BE2C (cell line): ENCODE measurements around the gene RPS6KA2.

Experiments used
- DNase-seq: peaks from one replicate; pipeline ENCODE4 v3.0.0-alpha.2; 2020
- H3K27me3 ChIP-seq: fragments of 250-450 bp; sonication (Bioruptor Pico); 2 replicates; pipeline ENCODE4 v1.5.1; 2020; ENCODE audit warnings: mild to moderate bottlenecking
- H3K36me3 ChIP-seq: fragments of 250-450 bp; sonication (Bioruptor Pico); 2 replicates; pipeline ENCODE4 v1.5.1; 2020; ENCODE audit warnings: mild to moderate bottlenecking
- H3K4me1 ChIP-seq: fragments of 250-450 bp; sonication (Bioruptor Pico); 2 replicates; pipeline ENCODE4 v1.5.1; 2020
- H3K4me3 ChIP-seq: 2 replicates; pipeline ENCODE4 v1.5.1; 2011; ENCODE audit warnings: low read depth, low read length
- H3K9me3 ChIP-seq: fragments of 250-450 bp; sonication (Bioruptor Pico); 2 replicates; pipeline ENCODE4 v1.5.1; 2020
- CTCF ChIP-seq: IDR thresholded peaks from 2 replicates; pipeline ENCODE4 v1.5.1; 2012; ENCODE audit warnings: mild to moderate bottlenecking, low read depth, low read length

The RPS6KA2 gene

GRCh38 chr6:166663568-166663967, 36.5 kb upstream of the RPS6KA2 start:
- Histone ChIP-seq H3K27me3 (no peaks in the 10 kb centered on the region), H3K9me3 (no peaks in the 10 kb centered on the region), H3K36me3 (no peaks in the 10 kb centered on the region), H3K4me3 (no peak overlapping the region), H3K4me1 (peaks cover 8% of the 10 kb centered on the region; the same call in 1 of the 2 replicates)
- DNase-seq: no peak
- no peak for TF ChIP-seq CTCF

GRCh38 chr6:166662690-166663089, 35.6 kb upstream of the RPS6KA2 start:
- TF ChIP-seq CTCF: no peak

GRCh38 chr6:166661327-166662085, 34.5 kb upstream of the RPS6KA2 start:
- Histone ChIP-seq H3K36me3 (no peaks in the 10 kb centered on the region), H3K4me3 (no peak overlapping the region), H3K9me3 (no peaks in the 10 kb centered on the region), H3K4me1 (peaks cover 8% of the 10 kb centered on the region; the same call in 1 of the 2 replicates), H3K27me3 (no peaks in the 10 kb centered on the region)
- no peak for TF ChIP-seq CTCF
- no peak for DNase-seq

More at GRCh38 chr6:166662690-166663089, 35.6 kb upstream of the RPS6KA2 start:
- H3K9me3 ChIP-seq: no peaks in the 10 kb centered on the region
- no peaks in the 10 kb centered on the region for H3K36me3 ChIP-seq
- DNase-seq: no peak
- H3K4me1 ChIP-seq: peaks cover 8% of the 10 kb centered on the region; the same call in 1 of the 2 replicates
- no peak overlapping the region for H3K4me3 ChIP-seq
- no peaks in the 10 kb centered on the region for H3K27me3 ChIP-seq

GRCh38 chr6:166660157-166660688, 33.2 kb upstream of the RPS6KA2 start:
- no peak for TF ChIP-seq CTCF
- peaks cover 15% of the 10 kb centered on the region for H3K4me1 ChIP-seq
- no peaks in the 10 kb centered on the region for H3K36me3 ChIP-seq
- no peaks in the 10 kb centered on the region for H3K27me3 ChIP-seq
- no peak overlapping the region for H3K4me3 ChIP-seq
- no peaks in the 10 kb centered on the region for H3K9me3 ChIP-seq
- no peak for DNase-seq

GRCh38 chr6:166659581-166659980, 32.5 kb upstream of the RPS6KA2 start:
- Histone ChIP-seq H3K9me3 (no peaks in the 10 kb centered on the region), H3K4me1 (peaks cover 18% of the 10 kb centered on the region), H3K4me3 (no peak overlapping the region), H3K36me3 (no peaks in the 10 kb centered on the region), H3K27me3 (no peaks in the 10 kb centered on the region)
- TF ChIP-seq CTCF: no peak
- no peak for DNase-seq

GRCh38 chr6:166658792-166659150, 31.7 kb upstream of the RPS6KA2 start:
- no peak for TF ChIP-seq CTCF
- no peaks in the 10 kb centered on the region for H3K27me3 ChIP-seq
- no peaks in the 10 kb centered on the region for H3K9me3 ChIP-seq
- H3K4me3 ChIP-seq: no peak overlapping the region
- H3K4me1 ChIP-seq: peaks cover 18% of the 10 kb centered on the region
- no peaks in the 10 kb centered on the region for H3K36me3 ChIP-seq
- DNase-seq: no peak
